Effector CD4-positive, alpha-beta T cell (primary cell): ENCODE measurements around the gene RHOF.
A peak's percentile ranks its signal among the peaks of the same experiment; 100 is the strongest.
"Not testable (repeated sequence)": the region's sequence is repeated elsewhere in the genome, so short reads cannot be mapped to it uniquely, and the experiment has no call there.

ENCODE experiments used
- DNase-seq: peaks from one replicate; pipeline ENCODE4 v3.0.0-alpha.2; 2020

Gene RHOF

GRCh38 chr12:121773011-121773777 is 20.3 kb downstream of the RHOF start:
- peak; percentile 72 for DNase-seq

GRCh38 chr12:121770813-121771625 is 22.5 kb downstream of the RHOF start:
- no peak for DNase-seq

- no peak for DNase-seq
These were observed 23.1 kb downstream of the RHOF start for GRCh38 chr12:121770388-121770787.

GRCh38 chr12:121769831-121770301 is 23.6 kb downstream of the RHOF start:
- no peak for DNase-seq

- DNase-seq: no peak
These were observed 24.1 kb downstream of the RHOF start for GRCh38 chr12:121769297-121769830.

- DNase-seq: no peak
These were observed 25.9 kb downstream of the RHOF start for GRCh38 chr12:121767525-121768016.

- DNase-seq: no peak
These were observed 27.0 kb downstream of the RHOF start for GRCh38 chr12:121766290-121767039.

- no peak for DNase-seq
These were observed 27.9 kb downstream of the RHOF start for GRCh38 chr12:121765573-121765972.

GRCh38 chr12:121764808-121765207 is 28.7 kb downstream of the RHOF start:
- DNase-seq: no peak

GRCh38 chr12:121762269-121762668 is 31.2 kb downstream of the RHOF start:
- DNase-seq: no peak

- not testable (repeated sequence) for DNase-seq
These were observed 35.0 kb downstream of the RHOF start for GRCh38 chr12:121758536-121758935.

- no peak for DNase-seq
These were observed 37.9 kb downstream of the RHOF start for GRCh38 chr12:121755591-121755990.

- no peak for DNase-seq
These were observed 38.7 kb downstream of the RHOF start for GRCh38 chr12:121754836-121755235.

GRCh38 chr12:121753844-121754264 is 39.6 kb downstream of the RHOF start:
- no peak for DNase-seq

GRCh38 chr12:121751749-121752351 is 41.6 kb downstream of the RHOF start:
- DNase-seq: no peak

GRCh38 chr12:121751034-121751433 is 42.5 kb downstream of the RHOF start:
- DNase-seq: no peak

- DNase-seq: no peak
These were observed 43.0 kb downstream of the RHOF start for GRCh38 chr12:121750507-121750955.

GRCh38 chr12:121749267-121749666 is 44.2 kb downstream of the RHOF start:
- DNase-seq: no peak

GRCh38 chr12:121748571-121749265 is 44.8 kb downstream of the RHOF start:
- no peak for DNase-seq

- no peak for DNase-seq
These were observed 45.3 kb downstream of the RHOF start for GRCh38 chr12:121748218-121748570.

GRCh38 chr12:121745545-121745944 is 47.9 kb downstream of the RHOF start:
- not testable (repeated sequence) for DNase-seq

GRCh38 chr12:121741743-121742142 is 51.7 kb downstream of the RHOF start:
- DNase-seq: no peak
